Epithelial cell of esophagus (primary cell): ENCODE measurements around the gene CHST10.

Source experiments
- DNase-seq: peaks from one replicate; pipeline ENCODE4 v3.0.0; 2010; ENCODE audit warnings: low read depth
- H3K4me3 ChIP-seq: 2 replicates; pipeline ENCODE4 v1.5.1; 2011; ENCODE audit warnings: mild to moderate bottlenecking, low read length, control low read depth
- CTCF ChIP-seq: IDR thresholded peaks from 2 replicates; pipeline ENCODE4 v1.5.1; 2011; ENCODE audit warnings: low read depth, mild to moderate bottlenecking, low read length, control low read depth, inconsistent platforms; ENCODE audit not compliant: insufficient read depth; ENCODE audit errors: missing control alignments

The CHST10 gene

GRCh38 chr2:100424277-100424875 lies 6.9 kb upstream of the CHST10 start:
- TF ChIP-seq CTCF = no peak
- no peak for DNase-seq
- no peak overlapping the region for H3K4me3 ChIP-seq

GRCh38 chr2:100423631-100424030 lies 6.2 kb upstream of the CHST10 start:
- no peak for DNase-seq
- TF ChIP-seq CTCF = no peak
- no peak overlapping the region for H3K4me3 ChIP-seq

GRCh38 chr2:100422320-100423055 lies 5.0 kb upstream of the CHST10 start:
- DNase-seq = peak; percentile 49
- TF ChIP-seq CTCF = peak; percentile 75
- no peak overlapping the region for H3K4me3 ChIP-seq

- no peak overlapping the region for H3K4me3 ChIP-seq
- TF ChIP-seq CTCF = no peak
- no peak for DNase-seq
Observed at GRCh38 chr2:100419915-100420314, 2.4 kb upstream of the CHST10 start.

- no peak overlapping the region for H3K4me3 ChIP-seq
- TF ChIP-seq CTCF = no peak
Observed at GRCh38 chr2:100418406-100418962, 1.0 kb upstream of the CHST10 start.

GRCh38 chr2:100417711-100418124 lies 250 bp upstream of the CHST10 start:
- no peak for DNase-seq
- no peak for TF ChIP-seq CTCF
- peak overlapping the region; percentile 41 for H3K4me3 ChIP-seq

More at GRCh38 chr2:100418406-100418962, 1.0 kb upstream of the CHST10 start:
- DNase-seq = no peak
